Measurements from ENCODE around the gene PPIC.
"Not testable (repeated sequence)": the region's sequence is repeated elsewhere in the genome, so short reads cannot be mapped to it uniquely, and the experiment has no call there.

Gene PPIC

DNA sequence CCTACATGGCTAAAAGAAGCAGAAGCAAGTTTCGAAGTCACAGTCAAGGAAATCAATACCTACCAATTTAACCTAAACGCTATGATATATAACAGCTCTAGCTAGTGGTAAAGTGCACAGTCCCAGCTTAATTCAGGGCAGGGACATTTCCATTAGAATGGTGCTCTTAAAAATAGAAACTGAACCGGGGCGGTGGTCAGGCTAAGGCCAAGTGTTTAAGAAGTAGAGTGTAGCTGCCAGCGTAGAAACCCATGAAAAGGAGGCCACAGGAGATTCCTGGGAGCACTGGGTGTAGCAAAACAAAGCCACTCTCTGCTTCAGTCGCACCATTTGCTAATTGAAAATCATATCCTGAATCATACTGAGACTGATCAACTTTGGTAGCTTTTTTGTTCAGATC, 28.8 kb downstream of the PPIC start:
- DNase-seq (ENCODE audit: low spot score): no peak

DNA sequence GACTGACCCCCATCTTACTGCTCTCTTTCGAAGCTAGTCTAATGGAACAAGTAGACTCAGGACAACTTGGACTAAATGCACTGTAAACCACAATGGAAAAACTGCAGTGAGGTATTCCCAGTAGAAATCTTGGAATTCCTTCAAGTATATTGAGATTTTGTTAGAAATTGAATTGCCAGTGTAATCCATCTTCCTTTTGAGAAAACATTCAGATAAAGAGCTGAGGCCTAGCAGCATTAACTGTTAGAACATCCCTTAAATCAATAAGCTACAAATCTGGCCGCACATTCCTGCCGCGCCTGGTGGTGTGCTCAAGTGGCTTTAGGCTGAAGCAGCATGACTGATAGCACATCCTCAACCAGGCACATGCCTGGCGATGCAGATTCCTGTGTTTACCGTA, 29.3 kb downstream of the PPIC start:
- DNase-seq (ENCODE audit: low spot score): no peak

DNA sequence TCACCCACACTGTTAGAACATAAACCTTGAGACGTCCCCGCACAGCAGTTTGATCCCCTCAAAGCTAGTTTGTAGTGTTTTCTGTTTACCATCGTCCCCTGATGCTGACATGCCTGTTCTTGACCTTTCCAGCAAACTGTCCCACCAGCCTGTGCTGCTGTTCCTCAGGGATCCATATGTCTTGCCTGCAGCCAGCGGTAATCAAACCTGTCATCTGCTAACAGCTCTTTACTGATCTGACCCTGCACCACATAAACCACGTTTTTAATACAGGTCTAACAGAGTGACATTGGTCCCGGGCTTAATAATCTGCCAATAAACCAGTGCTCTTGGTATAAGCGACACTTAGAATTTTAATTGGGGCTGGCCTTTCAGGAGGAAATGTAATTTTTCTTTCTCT, 34.7 kb downstream of the PPIC start:
- no peak for DNase-seq (ENCODE audit: low spot score)

DNA sequence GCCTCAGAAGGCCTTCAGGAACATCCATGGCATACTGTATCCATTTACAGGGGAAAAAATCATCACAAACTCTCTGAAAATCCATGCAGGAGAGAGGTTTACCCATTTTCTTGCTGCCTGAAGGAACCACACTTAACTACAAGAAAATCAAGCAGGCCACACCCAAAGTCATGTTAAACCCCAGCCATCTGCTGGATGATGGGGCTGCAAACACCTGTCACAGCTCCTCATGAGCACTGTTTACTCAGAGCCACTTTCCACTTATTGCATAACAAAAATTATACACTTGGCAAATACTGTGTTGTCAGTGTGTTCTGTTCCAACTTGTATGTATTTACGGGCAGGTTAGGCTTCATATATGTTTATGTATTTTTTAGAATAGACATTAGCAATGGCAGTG, 35.8 kb downstream of the PPIC start:
- no peak for DNase-seq (ENCODE audit: low spot score)

DNA sequence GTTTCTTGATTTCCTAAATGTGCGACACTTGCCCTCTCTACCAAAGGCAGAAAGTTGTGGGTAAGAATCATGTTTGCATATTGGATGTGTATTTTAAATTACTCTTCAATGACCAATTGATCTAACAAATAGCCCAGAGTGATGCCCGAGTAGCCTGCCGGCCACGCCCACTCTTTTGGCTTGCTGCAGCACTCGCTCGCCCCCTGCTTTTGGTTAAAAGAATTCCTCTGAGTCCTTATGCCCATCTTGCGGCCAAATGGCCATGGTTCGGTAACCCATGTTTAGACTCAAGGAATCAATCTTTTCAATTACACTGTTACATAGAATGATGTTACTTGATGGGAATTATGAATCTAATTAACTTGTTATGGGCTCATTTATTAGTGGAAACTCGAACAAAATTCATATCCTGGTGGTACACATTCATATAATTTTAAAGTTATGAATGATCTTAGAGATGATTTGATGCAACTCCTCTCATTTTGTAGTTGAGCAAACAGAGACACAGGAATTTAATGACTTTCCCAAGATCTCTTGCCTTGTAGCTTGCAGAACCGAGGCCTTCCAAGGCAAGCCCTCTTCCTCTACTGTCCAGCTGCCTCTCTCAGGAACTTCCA, 36.5 kb downstream of the PPIC start:
- DNase-seq (ENCODE audit: low spot score): peak; percentile 74

DNA sequence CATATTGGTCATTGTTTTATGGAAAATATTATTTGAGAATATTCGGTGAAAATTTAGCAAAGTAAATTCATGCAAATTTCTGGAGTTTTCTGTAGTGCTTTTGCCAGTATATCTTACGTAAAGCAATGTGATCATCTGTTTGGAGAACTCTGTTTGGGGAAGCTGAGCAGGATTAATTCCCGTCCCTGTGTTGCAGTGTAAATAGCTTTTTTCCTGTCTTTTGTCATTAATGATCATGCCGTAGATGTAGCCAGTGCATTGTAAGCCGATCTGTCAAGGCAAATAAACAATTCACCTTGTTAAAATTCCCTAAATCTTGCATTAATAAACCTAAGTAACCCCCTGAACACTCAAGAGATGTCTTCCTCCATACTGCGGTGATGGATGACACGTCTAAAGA, 39.2 kb downstream of the PPIC start:
- DNase-seq (ENCODE audit: low spot score): no peak

DNA sequence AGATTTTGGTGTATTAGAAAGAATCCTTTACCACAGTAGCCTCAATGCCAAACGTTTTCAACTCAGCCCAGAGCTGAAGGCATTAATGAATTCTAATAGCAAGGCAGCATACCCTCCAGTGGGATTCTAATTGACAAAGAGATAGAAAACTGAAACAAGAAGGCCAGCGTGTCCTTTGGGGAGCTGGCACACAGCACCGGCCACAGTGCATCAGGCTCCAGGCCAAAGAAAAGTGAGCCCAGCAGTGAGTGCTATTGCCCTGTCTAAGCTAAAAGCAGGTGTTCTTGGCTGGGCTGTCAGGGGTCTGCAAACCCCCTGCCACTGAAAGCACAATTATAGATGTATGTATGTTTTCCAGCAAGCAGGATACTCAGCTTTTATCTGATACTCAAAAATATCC, 40.4 kb downstream of the PPIC start:
- DNase-seq (ENCODE audit: low spot score): no peak

DNA sequence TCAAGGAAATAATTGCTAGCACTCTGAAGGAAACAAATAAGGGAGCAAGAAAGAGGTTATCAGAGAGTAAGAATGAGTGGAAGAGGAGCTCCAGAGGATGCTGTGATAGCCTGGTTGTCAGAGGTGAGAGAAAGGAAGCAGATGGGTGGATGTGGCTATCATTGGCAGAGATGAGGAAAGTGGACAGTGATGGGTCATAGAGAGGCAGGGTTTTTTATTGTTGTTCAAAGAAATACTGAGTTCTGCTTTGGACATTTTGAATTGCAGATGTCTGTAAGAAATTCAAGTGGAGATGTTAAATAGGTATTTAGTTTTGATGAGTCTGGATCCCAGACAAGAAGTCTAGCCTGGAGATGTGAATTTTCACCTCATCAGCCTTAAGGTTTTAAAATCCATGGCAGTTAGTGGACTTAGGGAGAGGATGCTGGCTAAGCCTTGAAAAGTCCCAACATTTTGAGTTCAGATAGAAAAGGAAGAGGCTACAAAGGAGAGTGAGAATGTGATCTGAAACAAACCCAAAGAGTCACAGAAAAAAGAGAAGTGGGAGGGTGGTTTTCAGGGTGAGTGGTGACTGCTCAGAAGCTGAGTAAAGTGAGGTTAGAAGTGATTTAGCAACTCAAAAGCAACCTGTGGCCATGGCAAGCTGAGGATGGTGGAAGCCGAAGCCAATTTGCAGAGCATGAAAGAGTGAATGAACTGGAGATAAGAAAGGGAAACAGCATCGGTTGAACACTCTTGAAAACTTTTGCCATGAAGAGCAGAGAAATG, 50.4 kb downstream of the PPIC start:
- DNase-seq (ENCODE audit: low spot score): no peak

DNA sequence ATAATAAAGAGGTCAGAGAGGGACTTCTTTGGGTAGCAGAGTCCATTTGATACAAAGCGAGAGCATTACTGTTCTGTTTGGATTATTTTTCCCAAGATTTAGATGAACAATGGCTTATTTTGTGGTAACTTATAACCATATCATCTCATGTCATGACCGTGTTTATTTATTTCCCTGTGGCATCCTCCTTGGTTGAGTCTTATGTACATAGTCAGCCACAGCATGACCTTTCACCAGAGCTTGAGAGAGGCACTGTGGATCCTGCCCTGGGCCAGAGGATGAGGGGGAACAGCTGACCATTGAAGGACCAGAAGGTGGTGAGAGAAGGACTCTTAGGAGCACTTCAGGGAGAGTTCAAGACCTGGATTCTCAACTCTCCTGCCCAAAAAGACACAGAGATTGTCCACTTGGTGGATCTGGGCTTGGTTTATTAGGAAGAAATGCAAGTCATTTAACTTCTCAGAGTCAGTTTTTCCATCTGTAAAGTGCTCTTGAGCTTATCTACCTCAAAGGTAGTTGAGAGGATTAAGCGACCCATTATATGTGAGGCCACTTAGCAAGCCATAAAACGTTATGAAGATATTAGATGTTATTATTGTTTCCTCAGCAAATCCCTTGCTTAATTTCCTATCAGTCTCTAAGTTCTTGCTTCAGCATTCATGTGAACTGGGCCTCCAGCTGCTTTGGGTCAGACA, 51.4 kb downstream of the PPIC start:
- DNase-seq (ENCODE audit: low spot score): no peak

DNA sequence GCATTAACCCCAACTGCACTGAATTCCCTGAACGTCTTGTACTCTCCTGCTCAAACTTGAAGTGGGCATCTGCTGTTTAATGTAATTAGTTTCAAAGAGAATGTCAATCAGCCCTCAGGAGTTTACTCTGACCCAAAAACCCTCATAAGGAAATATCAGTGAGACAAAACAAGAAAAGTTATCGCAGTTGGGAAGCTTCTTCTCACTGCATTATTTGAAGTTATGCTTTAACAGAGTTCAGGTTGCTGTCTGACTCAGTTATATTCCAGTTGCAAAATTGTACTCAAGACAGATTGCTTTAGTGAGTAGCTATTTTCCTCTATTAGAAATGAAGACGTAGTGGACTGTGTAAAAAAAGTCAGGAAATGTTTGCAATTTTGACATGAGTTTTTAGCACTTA, 52.1 kb downstream of the PPIC start:
- no peak for DNase-seq (ENCODE audit: low spot score)

DNA sequence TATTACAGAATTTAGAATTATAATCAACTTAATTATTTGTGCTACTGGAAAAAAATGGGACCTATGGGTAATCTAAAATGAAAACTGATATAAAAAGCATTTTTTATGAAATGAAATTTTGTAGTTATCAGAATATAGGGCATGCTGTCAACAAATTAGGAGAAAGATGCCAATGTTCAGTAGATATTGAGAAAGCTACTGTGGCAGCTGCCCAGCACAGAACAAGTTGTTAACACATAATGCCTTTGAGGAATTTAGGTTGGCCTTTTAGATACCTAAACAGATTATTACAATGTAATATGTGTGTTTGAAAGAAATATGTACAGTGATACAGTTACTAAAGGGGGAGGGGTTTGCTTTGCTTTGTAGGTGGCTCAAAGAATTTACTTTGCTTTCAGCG, 54.1 kb downstream of the PPIC start:
- no peak for DNase-seq (ENCODE audit: low spot score)

DNA sequence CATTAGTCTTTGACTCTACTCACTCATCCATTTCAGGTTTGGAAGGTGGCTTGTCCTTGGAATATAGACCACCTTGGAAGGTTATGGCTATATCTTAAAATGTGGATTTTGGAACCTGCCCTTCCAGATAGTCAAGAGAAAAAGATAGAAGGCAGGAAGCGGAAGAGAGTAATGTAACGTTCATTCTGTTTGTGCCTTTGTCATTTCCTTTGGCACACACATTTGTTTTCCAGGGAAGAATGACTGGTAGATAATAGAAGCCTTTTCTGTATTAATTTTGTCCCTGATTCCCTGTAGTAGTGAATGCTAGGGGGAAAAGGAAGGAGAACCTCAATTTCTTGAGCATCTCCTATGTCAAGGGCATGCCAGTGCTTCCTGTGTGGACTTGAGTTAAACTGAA, 54.7 kb downstream of the PPIC start:
- no peak for DNase-seq (ENCODE audit: low spot score)

DNA sequence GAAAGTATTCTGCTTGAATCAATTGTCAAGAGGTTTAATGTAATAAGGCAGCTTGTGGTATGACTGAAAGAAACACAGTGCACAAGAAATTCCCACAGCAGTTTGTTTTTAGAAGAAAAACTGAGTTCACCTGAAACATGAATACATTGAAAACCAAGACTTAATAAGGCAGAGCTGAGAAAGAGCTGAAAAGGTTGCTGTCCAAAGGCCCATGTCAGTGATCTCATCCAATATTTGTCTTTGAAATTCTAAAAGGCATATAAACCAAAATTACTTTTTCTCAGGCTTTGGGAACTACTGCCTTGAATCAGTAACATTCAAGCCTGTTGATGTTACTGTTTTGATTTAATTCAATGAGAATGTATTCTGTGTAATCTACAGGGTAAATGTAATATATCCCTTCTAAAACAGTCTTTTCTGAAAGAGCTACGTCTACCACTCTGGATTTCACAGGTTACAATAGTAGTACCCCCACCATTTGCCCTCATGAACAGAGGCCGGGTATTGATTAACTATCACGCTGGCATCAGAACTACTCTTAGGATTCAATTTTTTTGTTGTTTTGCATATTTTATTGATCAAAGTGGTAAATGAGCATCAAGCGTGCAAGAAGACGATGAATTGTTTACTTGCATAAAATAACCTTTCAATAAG, 57.8 kb downstream of the PPIC start:
- no peak for DNase-seq (ENCODE audit: low spot score)

DNA sequence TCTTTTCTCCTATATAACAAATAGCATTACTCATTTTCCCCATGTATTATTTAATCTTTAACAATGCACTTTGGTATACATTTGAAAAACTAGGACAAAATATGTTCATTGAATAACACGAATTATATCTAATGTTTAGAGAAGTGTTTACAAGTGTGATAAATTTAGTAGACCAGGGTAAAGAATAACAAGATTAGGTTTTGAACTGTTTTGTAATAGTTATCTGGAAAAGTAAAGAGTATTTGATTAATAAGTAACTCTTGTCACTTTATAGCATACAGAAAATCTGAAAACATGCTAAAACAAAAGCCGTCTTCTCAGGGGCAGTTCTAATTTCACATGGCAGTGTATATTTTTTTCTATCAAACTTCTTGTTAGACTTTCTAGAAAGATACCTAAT, 58.5 kb downstream of the PPIC start:
- no peak for DNase-seq (ENCODE audit: low spot score)

DNA sequence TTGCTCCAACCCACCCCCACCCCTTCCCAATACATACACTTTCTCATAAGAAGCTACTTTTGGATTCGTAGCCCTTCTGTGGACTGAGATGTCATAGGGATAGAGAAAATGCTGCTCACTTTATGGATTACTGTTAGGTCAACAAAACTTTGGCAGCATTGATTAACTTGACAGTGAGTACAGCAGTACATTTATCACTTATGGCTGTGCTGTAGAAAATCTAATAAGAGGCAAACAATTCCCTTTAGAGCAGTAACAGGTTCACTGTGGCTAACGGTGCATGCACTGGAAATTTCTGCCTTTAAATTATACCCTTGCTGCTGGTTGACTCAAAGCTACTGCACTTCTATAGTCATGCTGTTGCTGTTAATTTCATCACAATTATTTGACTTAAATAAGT, 59.2 kb downstream of the PPIC start:
- no peak for DNase-seq (ENCODE audit: low spot score)

DNA sequence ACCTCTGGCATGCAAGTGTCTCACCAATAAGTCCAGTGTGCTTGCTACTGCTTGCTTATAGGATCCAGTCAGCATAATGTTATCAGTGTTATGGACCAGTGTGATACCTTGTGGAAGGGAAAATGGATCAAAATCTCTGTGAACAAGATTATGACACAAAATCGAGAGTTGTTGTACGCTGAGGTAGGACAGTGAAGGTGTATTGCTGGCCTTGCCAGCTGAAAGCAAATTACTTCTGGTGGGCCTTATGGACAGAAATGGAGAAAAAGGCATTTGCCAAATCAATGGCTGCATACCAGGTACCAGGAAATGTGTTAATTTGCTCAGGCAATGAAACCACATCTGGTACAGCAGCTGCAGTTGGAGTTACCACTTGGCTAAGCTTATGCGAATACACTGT, 62.3 kb downstream of the PPIC start:
- DNase-seq (ENCODE audit: low spot score): not testable (repeated sequence)

DNA sequence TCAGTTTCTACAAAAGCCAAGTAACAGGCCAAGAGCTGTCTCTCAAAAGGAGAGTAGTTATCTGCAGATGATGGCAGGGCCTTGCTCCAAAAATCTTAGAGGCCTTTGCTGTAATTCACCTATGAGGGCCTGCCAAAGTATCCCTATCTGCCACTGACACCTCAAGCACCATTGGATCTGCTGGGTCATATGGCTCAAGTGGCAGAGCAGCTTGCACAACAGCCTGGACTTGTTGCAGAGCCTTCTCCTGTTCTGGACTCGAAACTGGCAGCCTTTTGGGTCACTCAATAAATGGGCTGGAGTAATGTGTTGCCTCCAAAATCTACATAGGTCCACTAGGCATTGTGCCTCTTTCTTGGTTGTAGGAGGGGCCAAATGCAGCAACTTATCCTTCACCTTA, 62.8 kb downstream of the PPIC start:
- not testable (repeated sequence) for DNase-seq (ENCODE audit: low spot score)

Data from AG20443 (cell line).